SK-N-SH treated with all-trans-retinoic acid at 6 μM for 48 hours (cell line): ENCODE measurements around the gene ARID5B.

ENCODE experiments used
- ATAC-seq: fragments of 200-7000 bp; cut with Tn5 transposase; 3 replicates; pipeline ENCODE4 v1.9.1; 2020; ENCODE audit warnings: mild to moderate bottlenecking, moderate library complexity
- ARNTL ChIP-seq: fragments of 450-650 bp; formaldehyde crosslinking; IDR thresholded peaks from 2 replicates; pipeline ENCODE4 v1.5.0; 2020; ENCODE audit warnings: low read depth, mild to moderate bottlenecking, moderate library complexity, borderline replicate concordance
- BACH2 ChIP-seq: fragments of 250-450 bp; sonication (Bioruptor Pico); IDR thresholded peaks from 2 replicates; pipeline ENCODE4 v1.9.0; 2021; ENCODE audit warnings: mild to moderate bottlenecking, borderline replicate concordance
- CSDC2 ChIP-seq: fragments of 250-450 bp; sonication (Bioruptor Pico); IDR thresholded peaks from 2 replicates; pipeline ENCODE4 v1.5.0; 2020; ENCODE audit warnings: mild to moderate bottlenecking, moderate library complexity
- GLIS3 ChIP-seq: fragments of 250-450 bp; sonication (Bioruptor Pico); IDR thresholded peaks from 2 replicates; pipeline ENCODE4 v1.5.0; 2020; ENCODE audit warnings: mild to moderate bottlenecking, moderate library complexity
- OSR1 ChIP-seq: fragments of 250-450 bp; sonication (Bioruptor Pico); IDR thresholded peaks from 2 replicates; pipeline ENCODE4 v1.8.0; 2022; ENCODE audit warnings: moderate library complexity, mild to moderate bottlenecking, inconsistent platforms
- TCF4 ChIP-seq: fragments of 250-450 bp; sonication (Bioruptor Pico); IDR thresholded peaks from 2 replicates; pipeline ENCODE4 v1.8.0; 2021; ENCODE audit warnings: mild to moderate bottlenecking, moderate library complexity, borderline replicate concordance
- TOX ChIP-seq: fragments of 250-450 bp; sonication (Bioruptor Pico); IDR thresholded peaks from 2 replicates; pipeline ENCODE4 v1.8.0; 2021; ENCODE audit warnings: mild to moderate bottlenecking, moderate library complexity, borderline replicate concordance
- TSHZ2 ChIP-seq: fragments of 250-450 bp; sonication (Bioruptor Pico); IDR thresholded peaks from 2 replicates; pipeline ENCODE4 v1.5.0; 2020; ENCODE audit warnings: mild to moderate bottlenecking, moderate library complexity
- ZC3H10 ChIP-seq: fragments of 250-450 bp; sonication (Bioruptor Pico); IDR thresholded peaks from 2 replicates; pipeline ENCODE4 v1.5.1; 2021; ENCODE audit warnings: mild to moderate bottlenecking, moderate library complexity
- ZFP30 ChIP-seq: fragments of 450-650 bp; formaldehyde crosslinking; IDR thresholded peaks from 2 replicates; pipeline ENCODE4 v1.5.0; 2022; ENCODE audit warnings: mild to moderate bottlenecking, moderate library complexity
- ZNF565 ChIP-seq: fragments of 450-650 bp; formaldehyde crosslinking; conservative IDR thresholded peaks from 2 replicates; pipeline ENCODE4 v1.5.0; 2020; ENCODE audit warnings: low read depth, mild to moderate bottlenecking, moderate library complexity
- ZNF8 ChIP-seq: fragments of 450-650 bp; formaldehyde crosslinking; IDR thresholded peaks from 2 replicates; pipeline ENCODE4 v1.5.0; 2020; ENCODE audit warnings: mild to moderate bottlenecking, moderate library complexity
- TF ChIP-seq, protein P1 (sequence below): fragments of 250-450 bp; sonication (Bioruptor Pico); IDR thresholded peaks from 2 replicates; pipeline ENCODE4 v1.5.1; 2021; ENCODE audit warnings: mild to moderate bottlenecking, moderate library complexity
- TF ChIP-seq, protein P2 (sequence below): fragments of 250-450 bp; sonication (Bioruptor Pico); IDR thresholded peaks from 2 replicates; pipeline ENCODE4 v1.8.0; 2021; ENCODE audit warnings: low read depth, mild to moderate bottlenecking, moderate library complexity, borderline replicate concordance

ARID5B gene

GRCh38 chr10:61895898-61896600 lies 5.5 kb upstream of the ARID5B start:
- no peak for ATAC-seq
- TF ChIP-seq, protein P1, sequence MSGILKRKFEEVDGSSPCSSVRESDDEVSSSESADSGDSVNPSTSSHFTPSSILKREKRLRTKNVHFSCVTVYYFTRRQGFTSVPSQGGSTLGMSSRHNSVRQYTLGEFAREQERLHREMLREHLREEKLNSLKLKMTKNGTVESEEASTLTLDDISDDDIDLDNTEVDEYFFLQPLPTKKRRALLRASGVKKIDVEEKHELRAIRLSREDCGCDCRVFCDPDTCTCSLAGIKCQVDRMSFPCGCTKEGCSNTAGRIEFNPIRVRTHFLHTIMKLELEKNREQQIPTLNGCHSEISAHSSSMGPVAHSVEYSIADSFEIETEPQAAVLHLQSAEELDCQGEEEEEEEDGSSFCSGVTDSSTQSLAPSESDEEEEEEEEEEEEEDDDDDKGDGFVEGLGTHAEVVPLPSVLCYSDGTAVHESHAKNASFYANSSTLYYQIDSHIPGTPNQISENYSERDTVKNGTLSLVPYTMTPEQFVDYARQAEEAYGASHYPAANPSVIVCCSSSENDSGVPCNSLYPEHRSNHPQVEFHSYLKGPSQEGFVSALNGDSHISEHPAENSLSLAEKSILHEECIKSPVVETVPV (CRISPR knock-in tag), result no peak
- TF ChIP-seq ZNF8 (CRISPR knock-in tag) (no peak), ZC3H10 (no peak), TSHZ2 (CRISPR knock-in tag) (no peak), CSDC2 (CRISPR knock-in tag) (no peak), TCF4 (CRISPR knock-in tag) (no peak), ZFP30 (CRISPR knock-in tag) (no peak), TOX (CRISPR knock-in tag) (no peak)
- TF ChIP-seq, protein P2, sequence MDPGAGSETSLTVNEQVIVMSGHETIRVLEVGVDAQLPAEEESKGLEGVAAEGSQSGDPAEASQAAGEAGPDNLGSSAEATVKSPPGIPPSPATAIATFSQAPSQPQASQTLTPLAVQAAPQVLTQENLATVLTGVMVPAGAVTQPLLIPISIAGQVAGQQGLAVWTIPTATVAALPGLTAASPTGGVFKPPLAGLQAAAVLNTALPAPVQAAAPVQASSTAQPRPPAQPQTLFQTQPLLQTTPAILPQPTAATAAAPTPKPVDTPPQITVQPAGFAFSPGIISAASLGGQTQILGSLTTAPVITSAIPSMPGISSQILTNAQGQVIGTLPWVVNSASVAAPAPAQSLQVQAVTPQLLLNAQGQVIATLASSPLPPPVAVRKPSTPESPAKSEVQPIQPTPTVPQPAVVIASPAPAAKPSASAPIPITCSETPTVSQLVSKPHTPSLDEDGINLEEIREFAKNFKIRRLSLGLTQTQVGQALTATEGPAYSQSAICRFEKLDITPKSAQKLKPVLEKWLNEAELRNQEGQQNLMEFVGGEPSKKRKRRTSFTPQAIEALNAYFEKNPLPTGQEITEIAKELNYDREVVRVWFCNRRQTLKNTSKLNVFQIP (CRISPR knock-in tag), result no peak
- TF ChIP-seq, all 23 proteins: peak for 0

GRCh38 chr10:61896854-61897661 lies 4.4 kb upstream of the ARID5B start:
- peak; percentile 11; the same call in 1 of the 3 replicates for ATAC-seq
- TF ChIP-seq, protein P1 (CRISPR knock-in tag), result no peak
- TF ChIP-seq BACH2 (CRISPR knock-in tag) (no peak), TCF4 (CRISPR knock-in tag) (no peak), ZFP30 (CRISPR knock-in tag) (no peak), TSHZ2 (CRISPR knock-in tag) (no peak), ARNTL (CRISPR knock-in tag) (no peak), OSR1 (CRISPR knock-in tag) (no peak), GLIS3 (CRISPR knock-in tag) (no peak), ZNF565 (CRISPR knock-in tag) (no peak), TOX (CRISPR knock-in tag) (no peak), ZC3H10 (no peak)
- TF ChIP-seq, protein P2 (CRISPR knock-in tag), result no peak
